NCI-H2227 (cell line): ENCODE results near the gene FITM2.
"Not testable (repeated sequence)": the region's sequence is repeated elsewhere in the genome, so short reads cannot be mapped to it uniquely, and the experiment has no call there.

Experiments used
- DNase-seq: peaks from one replicate; lab custom pipeline; 2025; ENCODE audit not compliant: unreplicated experiment; lab: John Stamatoyannopoulos, UW

FITM2 gene, protein sequence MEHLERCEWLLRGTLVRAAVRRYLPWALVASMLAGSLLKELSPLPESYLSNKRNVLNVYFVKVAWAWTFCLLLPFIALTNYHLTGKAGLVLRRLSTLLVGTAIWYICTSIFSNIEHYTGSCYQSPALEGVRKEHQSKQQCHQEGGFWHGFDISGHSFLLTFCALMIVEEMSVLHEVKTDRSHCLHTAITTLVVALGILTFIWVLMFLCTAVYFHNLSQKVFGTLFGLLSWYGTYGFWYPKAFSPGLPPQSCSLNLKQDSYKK

DNA sequence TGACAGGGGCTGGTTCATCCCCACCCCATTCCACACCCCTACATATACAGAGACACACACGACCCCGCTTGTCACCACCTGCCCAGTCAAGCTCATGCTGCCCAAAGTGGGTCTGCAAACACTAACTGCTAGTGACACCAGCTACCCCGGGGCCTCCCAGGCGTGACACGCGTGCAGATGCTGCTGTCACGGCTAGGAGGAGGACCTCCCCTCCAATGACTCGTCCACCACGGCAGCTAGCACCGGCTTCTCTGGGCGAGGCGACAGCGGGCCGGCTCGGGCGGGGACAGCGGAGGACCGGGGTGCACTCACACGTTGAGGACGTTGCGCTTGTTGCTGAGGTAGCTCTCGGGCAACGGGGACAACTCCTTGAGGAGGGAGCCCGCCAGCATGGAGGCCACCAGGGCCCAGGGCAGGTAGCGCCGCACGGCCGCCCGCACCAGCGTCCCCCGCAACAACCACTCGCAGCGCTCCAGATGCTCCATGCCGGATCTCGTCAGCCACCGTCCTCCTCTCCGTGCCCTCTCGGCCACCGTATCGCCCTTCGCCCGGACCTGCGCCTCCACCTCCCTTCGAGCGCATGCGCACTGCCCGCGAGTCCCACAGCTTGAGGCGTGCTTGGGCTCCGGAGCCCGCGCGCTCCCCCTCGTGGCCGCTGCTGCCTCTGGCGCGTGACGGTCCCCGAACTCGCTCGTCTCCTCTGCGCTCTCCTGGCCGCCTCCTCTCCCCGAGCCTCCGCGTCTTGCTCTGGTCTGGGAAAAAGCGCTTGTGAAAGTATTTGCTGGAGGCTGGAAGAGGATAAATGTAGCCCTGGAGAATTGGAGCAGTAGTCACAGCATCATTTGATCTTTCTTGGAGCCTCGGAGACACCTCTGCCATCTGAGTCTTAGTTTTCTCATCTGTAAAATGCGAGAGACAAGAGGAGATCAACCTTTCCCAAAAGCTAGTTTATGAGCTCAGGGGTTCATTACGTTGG is at the start of gene FITM2:
TSS of gene FITM2 (minus strand) at position 539 of the 976 bp plus-strand sequence. CDS start at position 485, 54 bp downstream.
- DNase-seq = peak; percentile 99

DNA sequence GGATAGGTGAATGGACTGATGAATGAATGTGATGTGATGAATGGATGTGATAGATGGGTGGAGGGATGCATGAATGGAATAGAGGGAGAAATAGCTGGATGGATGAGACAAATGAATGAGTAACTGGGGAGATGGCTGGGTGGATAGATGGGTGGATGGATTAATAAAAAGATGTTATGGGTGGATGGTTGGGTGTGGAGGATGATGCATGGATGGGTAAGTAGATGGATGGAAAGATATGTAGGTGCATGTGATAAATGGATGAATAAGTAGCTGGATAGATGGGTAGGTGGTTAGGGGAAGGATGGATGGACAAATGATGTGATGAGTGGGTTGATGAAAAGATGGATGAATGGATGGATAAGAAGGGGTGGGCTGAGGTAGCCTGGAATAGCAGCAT is 49.2 kb upstream of the FITM2 start:
- no peak for DNase-seq

DNA sequence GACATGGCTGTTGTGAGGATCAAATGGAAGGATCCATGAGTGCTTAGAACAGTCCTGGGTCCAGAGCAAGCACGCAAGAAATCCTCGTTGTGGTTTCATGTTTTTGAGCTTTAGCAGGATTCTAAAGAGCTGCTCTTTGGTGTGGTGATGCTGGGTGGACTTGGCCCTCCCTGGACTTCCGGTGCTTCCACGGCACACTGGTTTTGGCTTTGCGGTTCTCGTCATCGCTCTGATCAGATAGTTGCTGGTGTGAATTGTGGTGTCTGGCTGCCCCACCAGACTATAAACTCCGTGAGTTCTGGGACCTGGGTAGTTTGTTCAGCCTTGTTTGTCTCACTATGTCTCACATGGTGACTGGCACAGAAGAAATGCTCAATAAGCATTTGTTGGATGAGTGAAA is 47.8 kb upstream of the FITM2 start:
- DNase-seq = no peak

DNA sequence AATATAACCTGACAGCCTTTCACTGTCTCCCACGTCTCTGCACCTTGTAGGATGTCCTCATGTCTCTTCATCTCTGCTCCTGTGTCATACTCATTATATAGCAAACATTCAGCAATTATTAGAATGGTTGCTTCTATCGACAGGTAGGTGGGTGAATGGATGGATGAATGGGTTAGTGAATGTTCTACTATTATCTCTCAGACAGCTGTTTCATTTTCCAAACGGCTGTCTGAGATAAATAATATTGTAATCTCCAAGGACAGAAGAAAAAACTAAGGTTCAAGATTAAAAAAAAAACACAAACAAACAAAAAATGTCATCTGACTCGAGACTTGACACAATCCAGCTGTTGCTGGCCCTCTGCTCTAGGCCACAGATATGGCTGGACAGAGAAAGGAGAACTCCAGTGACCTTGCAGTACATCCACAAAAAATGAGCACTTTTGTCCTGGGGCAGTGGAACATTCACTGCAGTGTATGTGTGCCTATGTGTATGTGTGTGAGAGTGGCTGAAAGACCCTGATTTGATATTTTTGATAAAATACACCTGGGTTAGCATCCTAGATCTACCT is 46.6 kb upstream of the FITM2 start:
- no peak for DNase-seq

DNA sequence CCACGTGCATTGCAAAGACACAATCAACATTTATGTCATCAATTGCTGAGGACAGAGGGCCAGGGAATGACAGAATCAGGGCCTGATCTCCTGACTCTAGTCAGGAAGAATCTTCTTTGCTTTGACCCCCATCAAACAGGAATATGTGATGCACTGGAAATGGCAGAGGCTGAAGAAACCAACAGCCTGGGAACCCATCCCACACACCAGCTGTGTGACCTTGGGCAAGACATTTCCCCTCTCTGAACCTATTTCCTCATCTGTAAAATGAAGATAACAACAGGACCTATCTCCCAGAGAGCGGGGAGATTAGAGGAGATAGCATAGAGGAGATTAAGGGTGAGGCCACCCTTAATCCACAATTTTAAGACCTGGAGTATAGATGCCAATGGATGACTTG is 46.0 kb upstream of the FITM2 start:
- DNase-seq = no peak

DNA sequence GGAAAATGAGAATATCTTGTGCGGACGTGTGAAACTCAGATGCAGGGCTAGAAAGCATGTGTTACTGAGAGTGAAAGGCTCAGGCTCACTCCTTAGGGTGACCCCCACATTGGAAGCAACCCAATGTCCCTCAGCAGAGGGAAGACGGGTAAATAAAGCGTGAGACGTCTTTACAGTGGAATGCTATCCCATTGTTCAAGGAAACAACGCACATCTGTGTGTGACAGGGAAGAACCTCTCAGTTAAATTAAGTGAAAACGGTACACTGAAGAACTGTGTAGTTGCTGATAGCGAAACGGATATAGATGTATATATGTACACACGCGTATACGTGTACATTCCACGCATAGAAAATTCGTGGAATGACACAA is 45.3 kb upstream of the FITM2 start:
- DNase-seq = no peak

DNA sequence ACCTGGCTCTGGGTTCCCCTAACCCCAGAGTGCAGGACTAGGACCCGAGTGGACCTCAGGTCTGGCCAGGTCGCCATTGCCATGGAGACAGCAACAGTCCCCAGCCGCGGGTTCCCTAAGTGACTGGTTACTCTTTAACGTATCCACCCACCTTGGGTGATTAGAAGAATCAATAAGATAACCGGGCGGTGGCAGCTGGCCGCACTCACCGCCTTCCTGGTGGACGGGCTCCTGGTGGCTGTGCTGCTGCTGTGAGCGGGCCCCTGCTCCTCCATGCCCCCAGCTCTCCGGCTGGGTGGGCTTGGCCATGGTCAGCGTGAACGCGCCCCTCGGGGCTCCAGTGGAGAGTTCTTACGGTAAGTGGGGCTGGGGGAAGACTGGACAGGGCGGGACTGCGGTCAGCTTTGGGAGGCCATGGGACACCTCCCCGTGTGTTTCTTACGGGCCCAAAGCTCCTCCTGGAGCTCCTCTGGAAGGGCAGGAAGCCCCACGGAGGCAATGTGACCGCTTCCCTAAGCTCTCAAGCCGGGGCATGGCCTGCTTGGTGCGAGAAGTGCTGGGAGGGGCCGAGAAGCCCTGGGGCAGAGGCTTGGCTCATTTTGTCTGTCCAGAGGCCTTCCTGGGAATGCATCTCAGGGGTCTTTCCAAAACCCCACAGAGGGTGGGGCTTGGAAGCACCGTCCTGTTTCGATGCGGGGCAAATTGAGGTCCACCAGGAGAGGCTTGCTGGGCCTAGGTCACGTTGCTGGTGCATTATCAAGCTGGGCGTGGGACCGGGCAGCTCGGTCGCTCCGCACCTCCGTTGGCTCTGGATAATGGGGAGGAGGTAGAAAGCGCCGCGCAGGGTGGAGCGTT is 44.7 kb upstream of the FITM2 start, which contains the start of gene HNF4A:
TSS of gene HNF4A (plus strand) at position 202 of the 855 bp plus-strand sequence. CDS start at position 308, 106 bp downstream.
- no peak for DNase-seq

DNA sequence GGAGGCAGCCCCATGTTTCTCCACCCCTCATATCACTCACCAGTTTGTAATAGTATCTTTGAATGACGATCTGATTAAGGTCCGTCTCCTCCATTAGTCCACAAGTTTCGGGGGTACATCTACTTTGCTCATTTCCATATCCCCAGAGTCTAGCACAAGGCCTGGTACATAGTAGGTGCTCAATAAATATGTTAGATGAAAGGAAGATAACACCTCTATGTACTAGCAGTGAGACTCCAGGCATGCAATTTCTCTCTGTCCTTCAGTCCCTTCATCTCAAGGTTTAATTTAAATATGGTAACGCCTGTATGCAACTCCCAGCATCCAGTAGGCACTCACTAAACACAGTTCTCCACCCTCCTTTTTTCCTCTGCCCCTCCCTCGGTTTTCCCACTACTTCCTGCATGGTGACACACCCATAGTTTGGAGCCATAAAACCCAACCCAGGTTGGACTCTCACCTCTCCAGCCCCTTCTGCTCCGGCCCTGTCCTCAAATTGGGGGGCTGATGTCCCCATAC is 44.0 kb upstream of the FITM2 start:
- no peak for DNase-seq

DNA sequence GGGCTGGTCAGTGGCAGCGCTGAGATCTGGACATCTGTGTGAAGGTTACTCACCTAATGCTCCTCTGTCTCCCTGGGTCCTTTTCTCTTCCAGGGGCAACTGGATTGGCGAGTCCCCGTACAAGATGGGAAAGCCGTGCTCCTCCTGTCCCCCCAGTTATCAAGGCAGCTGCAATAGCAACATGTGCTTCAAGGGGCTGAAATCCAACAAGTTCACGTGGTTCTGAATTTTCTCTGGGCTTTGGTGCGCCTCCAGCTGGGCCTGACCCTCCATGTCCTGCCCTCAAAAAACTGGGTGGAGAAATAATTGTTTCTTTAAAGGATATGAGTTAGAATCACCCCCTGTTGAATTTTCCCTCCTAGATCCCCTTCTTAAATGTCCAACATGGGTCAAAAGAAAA is 39.6 kb upstream of the FITM2 start:
- no peak for DNase-seq

DNA sequence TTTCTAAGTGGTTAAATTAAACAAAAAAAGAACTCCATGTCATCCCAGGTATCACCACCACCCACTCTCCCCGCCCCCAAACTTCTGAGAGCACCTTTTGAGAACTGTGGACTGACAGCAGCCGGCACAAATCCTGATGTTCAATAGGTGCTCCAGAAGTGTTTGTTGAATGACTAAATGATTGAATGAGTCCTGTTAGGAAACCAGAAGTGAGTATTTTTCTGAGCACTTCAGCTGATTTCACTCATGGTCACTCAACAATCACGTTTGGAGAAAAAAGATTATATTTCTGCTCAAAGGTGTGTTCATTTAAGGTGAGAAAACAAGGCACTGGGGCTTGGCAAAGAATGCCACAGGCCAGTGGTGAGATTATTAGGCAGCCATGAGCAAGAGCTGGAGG is 38.3 kb upstream of the FITM2 start:
- DNase-seq = no peak

DNA sequence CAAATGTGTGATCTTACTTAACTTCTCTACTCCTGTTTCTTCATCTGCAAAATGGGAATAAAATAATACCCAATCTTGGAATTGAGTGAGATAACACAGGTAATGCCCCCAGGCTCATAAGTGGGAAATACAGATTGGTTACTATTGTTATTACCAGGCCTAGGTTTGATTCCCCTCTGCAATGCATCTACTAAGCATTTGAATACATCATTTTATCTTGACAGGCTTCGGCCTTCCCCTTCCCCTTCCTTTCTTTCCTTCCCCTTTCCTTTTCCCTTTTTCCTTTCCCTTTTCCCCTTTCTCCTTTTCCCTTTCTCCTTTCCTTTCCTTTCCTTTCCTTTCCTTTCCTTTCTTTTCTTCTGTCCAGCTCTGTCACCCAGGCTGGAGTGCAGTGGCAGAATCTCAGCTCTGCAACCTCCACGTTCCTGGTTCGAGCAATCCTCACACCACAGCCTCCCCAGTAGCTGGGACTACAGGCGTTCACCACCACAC is 37.2 kb upstream of the FITM2 start:
- no peak for DNase-seq

DNA sequence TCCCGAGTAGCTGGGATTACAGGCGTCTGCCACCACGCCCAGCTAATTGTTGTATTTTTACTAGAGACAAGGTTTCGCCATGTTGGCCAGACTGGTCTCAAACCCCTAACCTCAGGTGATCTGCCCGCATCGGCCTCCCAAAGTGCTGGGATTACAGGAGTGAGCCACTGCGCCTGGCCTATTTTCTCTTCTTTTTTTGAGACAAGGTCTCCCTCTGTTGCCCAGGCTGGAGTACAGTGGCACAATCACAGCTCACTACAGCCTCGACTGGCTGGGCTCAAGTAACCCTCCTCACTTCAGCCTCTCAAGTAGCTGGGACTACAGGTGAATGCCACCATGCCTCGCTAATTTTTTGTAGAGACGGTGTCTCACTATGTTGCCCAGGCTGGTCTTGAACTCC is 34.9 kb upstream of the FITM2 start:
- not testable (repeated sequence) for DNase-seq

DNA sequence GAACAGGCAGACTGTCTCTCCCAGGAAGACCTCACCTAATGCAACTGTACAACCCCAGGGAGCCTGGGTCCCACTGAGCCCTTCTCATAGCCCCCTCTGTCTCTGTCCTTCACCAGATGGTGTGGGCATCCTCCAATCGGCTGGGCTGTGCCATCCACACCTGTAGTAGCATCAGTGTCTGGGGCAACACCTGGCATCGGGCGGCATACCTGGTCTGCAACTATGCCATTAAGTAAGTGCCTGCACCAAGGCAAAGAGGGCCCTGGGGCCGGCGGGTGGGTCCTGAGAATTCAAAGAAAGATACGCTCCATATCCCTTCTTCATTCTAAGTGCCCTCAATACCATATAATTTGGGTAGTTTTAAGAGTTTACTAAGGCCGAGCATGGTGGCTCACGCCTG is 34.1 kb upstream of the FITM2 start:
- DNase-seq = no peak

DNA sequence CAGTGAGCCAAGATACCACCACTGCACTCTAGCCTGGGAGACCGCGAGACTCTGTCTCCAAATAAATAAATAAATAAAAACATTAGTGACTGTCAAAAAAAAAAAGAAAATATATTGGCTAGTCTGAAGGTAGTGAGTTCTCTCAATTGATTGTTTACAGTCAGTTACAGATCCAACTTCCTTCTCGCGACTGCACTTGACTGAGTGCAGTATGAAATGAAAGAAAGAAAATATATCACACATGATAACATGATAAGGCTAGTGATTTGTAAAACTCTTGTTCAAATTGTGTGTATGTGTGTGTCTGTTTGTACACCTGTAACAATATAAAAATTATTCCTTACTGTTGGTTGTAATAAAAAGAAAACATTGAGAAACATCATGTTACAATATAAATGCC is 33.7 kb upstream of the FITM2 start:
- no peak for DNase-seq

DNA sequence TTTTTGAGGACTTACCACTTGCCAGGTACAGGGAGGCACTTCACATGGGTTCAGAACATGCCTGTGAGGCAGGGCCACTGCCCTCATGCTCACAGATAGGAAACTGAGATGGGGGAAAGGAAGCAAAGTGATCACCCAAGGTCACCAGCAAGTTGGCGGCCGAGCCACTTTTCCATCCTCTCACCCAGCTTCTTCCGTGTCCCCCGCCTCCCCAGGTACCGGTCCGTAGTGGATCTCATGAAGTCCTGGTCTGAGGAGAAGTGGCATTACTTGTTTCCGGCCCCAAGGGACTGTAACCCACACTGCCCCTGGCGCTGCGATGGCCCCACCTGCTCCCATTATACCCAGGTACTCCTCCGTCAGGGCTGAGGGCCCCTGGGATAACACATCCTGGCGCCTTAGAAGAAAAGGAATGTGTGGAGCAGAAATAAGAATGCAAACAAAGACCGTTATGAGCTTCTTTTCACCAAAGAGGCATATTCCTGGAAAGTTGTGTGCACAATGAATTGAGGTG is 32.2 kb upstream of the FITM2 start:
- DNase-seq = no peak

DNA sequence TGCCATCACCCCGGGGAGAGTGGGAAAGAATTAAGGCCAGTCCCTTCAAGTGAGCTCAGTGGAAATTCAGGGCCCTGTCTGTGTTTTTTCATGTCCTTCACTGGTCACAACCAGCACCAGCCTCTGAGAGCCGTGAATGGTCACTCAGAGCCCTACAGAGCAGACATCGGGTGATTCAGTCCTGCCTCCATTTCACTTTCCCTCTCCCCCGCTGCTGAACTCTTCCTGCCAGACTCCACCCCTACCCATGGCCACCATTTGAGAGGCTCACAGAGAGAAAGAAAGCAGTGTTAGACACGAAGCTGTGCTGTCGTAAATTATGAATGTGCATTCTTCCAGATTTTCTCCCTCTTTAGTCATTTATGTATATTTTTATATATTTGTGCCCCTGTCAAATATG is 31.2 kb upstream of the FITM2 start:
- no peak for DNase-seq

DNA sequence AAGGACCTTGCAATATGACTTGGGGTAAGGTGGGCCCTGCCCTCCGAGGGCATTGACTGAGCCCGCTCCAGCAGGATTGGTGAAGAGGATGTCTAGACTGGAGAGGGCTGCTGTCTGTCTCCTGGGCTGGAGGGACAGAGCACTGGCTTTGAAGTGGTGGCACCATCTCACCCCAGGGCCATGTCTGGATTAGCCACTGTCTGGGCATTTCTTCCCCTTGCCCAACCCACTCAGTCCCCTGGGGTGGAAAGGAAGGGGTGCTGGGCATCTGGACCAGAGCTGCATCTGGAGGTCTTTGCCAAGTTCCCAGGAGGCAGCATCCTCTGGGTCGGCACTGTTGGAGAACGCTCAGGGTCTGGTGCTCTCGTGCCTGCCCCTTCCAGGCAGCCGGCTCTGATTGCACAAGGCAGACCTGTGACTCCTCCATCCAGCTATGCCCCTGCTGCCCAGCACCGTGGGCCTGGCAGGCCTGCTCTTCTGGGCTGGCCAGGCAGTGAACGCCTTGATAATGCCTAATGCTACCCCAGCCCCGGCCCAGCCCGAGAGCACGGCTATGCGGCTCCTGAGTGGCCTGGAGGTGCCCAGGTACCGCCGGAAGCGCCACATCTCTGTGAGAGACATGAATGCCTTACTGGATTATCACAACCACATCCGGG is 25.9 kb upstream of the FITM2 start, which contains the start of gene R3HDML:
TSS of gene R3HDML (plus strand) at position 319 of the 656 bp plus-strand sequence. CDS start at position 434, 115 bp downstream.
- no peak for DNase-seq

DNA sequence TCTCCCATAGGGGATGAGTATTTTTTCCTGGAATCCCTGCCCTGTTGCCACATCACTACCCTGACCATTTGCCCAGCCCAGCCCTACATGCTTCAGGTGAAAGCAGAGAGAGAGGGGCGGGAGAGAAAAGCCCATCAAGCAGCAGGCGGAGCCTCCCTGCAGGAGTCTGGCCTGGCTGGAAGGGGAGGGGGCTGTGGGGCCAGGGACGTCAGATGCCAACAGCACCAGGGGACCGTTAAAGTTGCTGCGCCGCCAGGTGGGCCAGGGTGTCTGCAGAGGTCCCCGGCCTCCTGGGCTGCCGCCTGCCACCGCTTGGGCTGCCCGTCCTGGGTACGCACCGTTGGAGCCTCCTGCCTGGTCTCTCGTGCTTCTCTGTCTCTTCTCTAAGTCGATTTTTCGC is 25.1 kb upstream of the FITM2 start:
- peak; percentile 30 for DNase-seq

DNA sequence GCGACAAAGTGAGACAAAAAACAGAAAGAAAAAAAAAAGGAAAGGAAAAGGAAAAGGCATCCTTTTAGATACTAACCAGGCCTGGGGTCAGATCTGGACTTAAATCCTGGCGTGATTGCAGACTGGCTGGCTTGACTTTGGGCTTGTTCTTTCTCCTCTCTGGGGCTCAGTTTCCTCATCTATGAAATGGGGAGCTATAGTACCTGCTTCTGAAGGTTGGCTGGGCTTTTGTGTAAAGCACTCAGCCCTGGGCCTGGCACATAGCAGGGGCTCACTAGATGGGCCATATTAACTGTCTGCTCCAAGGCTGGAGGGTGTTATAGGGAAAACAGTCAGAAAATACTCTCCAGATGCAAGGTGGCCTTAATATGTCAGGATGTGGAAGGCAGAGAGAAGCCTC is 24.7 kb upstream of the FITM2 start:
- no peak for DNase-seq

DNA sequence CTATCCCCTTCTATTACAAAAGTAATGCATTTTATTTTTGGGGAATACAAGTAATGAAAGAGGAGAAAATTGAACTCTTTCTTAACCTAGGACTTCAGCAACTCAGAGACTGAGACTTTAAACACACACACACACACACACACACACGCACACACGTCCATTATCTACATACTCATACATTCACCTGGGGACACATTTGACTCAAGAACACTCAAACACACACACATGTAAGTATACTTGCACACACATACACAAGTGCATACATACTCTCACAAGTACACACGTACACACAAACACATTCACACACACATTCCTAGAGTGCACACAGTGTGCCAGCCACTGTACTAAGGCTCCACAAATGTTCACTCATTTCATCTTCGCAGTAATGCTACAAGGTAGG is 23.7 kb upstream of the FITM2 start:
- no peak for DNase-seq
